ENCODE measurements around the gene PDIA6.
"Not testable (repeated sequence)": the region's sequence is repeated elsewhere in the genome, so short reads cannot be mapped to it uniquely, and the experiment has no call there.

The PDIA6 gene

DNA sequence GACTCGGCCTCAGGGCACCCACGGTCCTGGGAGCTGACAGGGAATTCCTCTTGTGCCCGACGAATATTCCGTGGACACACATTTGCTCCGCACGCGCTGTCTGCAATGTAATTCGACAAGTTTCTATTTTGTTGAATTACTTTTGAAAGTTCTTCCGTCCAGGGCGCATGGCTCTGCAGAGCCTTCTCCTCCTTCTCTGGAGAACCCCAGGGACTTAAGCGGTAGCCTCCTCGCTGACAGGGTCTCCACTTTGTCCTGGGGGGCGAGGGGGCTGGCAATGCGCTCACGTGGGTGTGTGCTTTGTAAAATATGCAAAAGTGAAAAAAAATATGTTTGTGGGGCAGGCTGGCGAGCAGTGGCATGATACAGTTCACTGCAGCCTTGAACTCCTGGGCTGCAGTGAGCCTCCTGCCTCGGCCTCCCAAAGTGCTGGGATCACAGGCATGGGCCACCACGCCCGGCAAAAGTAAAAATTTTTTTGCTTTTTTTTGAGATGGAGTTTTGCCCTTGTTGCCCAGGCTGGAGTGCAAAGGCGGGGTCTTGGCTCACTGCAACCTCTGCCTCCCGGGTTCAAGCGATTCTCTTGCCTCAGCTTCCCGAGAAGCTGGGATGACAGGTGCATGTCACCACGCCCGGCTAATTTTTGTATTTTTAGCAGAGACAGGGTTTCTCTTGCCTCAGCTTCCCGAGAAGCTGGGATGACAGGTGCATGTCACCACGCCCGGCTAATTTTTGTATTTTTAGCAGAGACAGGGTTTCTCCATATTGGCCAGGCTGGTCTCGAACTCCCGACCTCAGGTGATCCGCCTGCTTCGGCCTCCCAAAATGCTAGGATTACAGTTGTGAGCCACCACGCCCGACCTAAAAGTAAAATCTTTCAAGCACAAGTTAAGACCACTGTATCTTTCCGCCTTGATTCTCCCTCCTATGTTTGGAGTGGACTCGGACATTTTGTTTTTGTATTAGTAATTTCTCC lies 866 bp upstream of the PDIA6 start:
- DNase-seq (ENCODE audit: low read depth, low spot score), result not testable (repeated sequence)

DNA sequence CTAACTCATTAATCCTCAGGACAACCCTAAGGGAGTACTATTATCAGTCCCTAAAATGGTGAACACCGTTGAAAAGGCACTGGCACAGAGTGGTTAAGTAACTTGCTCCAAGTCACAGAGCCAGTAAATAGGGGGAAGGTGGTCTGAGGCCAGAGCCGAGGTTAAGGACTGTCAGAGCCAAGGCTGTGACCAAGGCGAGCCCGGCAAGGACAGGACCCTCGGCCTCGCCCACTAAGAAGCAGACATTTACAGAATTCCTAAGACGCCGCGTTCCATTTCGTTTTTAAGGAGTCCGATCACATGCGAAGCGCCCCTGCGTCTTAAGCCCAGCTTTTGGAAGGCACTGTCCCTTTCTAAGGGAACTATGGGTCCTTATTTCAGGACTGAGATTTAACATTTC lies 1.1 kb downstream of the PDIA6 start:
- no peak for DNase-seq (ENCODE audit: low read depth, low spot score)
- peak overlapping the region; percentile 66 for H3K27ac ChIP-seq

More for the DNA sequence above, 866 bp upstream of the PDIA6 start:
- not testable (repeated sequence) for H3K27ac ChIP-seq

- no peak for DNase-seq (ENCODE audit: low read depth, low spot score)
- no peak overlapping the region for H3K27ac ChIP-seq
Measured at GRCh38 chr2:10810202-10811161, 2.1 kb downstream of the PDIA6 start.

DNA sequence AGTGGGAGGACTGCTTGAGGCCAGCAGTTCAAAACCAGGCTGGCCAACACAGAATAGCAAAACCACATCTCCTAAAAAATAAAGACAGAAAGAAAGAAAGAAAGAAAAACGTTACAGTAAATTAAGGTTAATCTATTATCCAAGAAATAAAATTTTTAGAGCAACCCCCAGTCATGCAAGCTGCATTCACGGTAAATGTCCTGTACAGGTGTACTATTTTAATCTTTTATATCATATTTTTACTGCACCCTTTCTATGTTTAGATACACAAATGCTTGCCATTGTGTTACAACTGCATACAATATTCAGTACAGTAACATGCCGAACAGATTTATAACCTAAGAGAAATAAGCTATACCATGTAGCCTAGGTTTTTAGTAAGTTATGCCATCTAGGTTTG lies 6.0 kb downstream of the PDIA6 start:
- H3K27ac ChIP-seq, result no peak overlapping the region
- DNase-seq (ENCODE audit: low read depth, low spot score), result no peak

DNA sequence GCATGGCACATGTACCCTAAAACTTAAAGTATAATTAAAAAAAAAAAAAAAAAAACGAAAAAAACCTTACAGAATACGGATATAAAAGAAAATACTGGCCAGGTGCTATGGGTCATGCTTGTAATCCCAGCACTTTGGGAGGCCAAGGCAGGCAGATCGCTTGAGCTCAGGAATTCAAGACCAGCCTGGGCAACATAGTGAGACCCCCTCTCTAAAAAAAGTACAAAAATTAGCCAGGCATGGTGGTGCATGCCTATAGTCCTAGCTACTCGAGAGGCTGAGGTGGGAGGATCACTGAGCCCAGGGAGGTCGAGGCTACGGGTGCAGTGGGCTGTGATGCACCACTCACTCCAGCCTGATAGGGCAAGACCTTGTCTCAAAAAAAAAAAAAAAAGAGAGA lies 6.6 kb downstream of the PDIA6 start:
- not testable (repeated sequence) for H3K27ac ChIP-seq; DNase-seq (ENCODE audit: low read depth, low spot score)

GRCh38 chr2:10802657-10803056 lies 9.9 kb downstream of the PDIA6 start:
- no peak overlapping the region for H3K27ac ChIP-seq
- DNase-seq (ENCODE audit: low read depth, low spot score), result no peak

- H3K27ac ChIP-seq, result no peak overlapping the region
- DNase-seq (ENCODE audit: low read depth, low spot score), result no peak
Measured at GRCh38 chr2:10800163-10800562, 12.4 kb downstream of the PDIA6 start.

DNA sequence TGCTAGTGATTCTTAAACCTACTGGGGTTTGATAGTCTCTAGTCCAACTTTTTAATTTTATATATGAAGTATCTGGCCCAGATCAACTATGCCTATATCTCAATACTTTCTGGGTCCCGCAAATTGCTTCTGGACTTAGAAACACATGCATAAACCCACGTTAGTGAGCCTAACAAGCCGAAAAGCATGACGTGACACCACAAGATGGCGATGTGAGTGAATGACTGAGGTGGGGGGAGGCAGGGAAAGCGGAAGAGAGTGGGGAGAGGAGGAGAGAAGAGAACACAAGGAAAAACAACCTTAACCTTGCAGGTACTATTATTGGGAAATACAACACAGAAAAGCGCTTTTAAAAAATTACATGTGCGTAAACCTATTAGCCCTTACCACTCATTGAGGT lies 13.8 kb downstream of the PDIA6 start:
- DNase-seq (ENCODE audit: low read depth, low spot score), result no peak
- no peak overlapping the region for H3K27ac ChIP-seq

- no peak overlapping the region for H3K27ac ChIP-seq
- DNase-seq (ENCODE audit: low read depth, low spot score), result no peak
Measured at GRCh38 chr2:10796703-10797102, 15.9 kb downstream of the PDIA6 start.

DNA sequence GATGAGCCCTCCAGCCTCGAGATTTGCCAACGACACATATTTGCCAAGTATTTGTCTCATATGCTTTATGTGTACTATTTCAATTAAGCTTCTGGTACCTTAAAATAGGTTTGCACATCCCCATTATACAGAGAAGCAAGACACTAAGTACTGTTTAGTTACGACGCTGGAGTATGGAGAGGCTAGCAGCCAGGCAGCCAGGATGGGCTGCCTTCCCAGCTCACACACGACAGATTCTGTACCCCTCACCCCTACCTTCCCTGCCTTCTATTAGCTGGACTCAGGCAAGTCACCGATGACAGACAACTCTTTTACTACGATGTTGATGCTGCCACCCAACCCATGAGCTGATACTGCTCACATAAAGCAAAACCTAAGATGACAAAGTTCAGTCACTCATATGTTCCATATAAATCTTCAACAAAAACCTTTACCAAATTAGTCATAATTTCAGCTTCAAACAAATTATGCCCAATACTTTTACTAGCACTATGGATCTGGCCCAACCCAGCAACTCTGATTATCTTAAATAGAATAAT lies 17.0 kb downstream of the PDIA6 start:
- DNase-seq (ENCODE audit: low read depth, low spot score), result no peak

DNA sequence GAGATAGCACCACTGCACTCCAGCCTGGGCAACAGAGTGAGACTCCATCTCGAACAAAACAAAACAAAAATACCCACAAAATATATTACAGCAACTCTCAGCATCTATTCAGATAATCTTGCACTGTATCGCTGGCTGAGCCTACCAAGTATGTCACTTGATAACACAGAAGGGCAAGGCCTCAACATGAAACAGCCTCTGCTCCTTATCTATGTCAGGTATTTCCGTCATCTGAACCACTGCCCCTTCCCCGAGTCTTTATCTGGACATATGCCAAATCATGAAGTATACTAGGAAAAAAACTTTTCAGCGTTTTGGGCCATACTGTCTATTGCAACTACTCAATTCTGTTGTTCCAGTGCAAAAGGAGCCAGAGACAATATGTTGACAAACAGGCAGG lies 17.7 kb downstream of the PDIA6 start:
- no peak for DNase-seq (ENCODE audit: low read depth, low spot score)
- H3K27ac ChIP-seq, result no peak overlapping the region

More for the DNA sequence above, 17.0 kb downstream of the PDIA6 start:
- no peak overlapping the region for H3K27ac ChIP-seq

DNA sequence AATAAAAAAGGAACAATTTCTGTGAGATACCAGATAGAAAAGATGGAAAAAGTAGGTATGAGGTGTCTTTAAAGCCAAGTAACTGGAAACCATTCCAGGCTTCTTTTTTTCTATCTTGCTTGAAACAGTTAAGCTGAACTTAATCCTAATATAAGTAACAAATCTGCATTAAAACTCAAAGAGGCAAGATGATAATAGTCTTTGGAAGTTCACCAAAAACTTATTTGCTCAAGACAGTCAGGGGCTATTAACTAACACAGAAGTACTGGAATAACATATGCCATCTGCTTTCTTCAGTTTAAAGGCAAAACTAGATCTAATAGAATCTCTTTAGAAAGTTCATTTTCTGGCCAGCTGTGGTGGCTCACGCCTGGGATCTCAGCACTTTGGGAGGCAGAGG lies 18.8 kb downstream of the PDIA6 start:
- H3K27ac ChIP-seq, result no peak overlapping the region
- no peak for DNase-seq (ENCODE audit: low read depth, low spot score)

DNA sequence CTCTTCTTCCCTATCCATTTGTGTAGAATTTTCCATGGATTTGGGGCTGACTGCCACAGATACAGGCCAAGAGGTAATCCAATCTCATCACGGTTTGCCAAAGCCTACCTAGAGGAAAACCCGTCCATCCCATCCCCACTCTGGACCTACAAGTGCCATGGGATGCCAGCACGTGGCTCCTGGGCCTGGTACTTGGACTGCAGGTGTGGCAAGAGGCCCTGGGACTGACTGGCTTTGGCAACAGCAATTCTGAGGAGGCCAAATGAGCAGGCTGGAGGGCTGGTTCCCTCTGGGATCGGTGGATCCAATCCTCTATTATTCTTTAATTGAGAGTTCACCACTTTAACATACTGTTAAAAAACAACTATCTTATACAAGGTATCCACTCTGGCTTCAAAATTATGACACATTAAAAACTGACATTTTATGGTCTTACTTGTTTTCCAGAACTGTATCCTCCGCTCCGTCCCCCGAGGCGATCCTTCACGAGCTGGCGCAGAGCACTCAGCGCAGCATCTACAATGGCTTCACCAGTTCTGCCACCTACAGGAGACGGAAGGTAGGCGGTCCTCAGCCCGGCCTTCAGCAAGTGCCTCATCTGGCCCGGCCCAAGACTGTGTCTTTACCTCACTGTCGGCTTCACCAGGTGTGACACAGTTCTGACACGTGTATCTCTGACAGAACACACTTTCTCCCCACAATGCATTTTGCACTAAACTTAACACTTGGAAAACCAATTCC lies 19.8 kb downstream of the PDIA6 start:
- no peak overlapping the region for H3K27ac ChIP-seq
- DNase-seq (ENCODE audit: low read depth, low spot score), result no peak

- no peak overlapping the region for H3K27ac ChIP-seq
- no peak for DNase-seq (ENCODE audit: low read depth, low spot score)
Measured at GRCh38 chr2:10792001-10792634, 20.5 kb downstream of the PDIA6 start.

- no peak for DNase-seq (ENCODE audit: low read depth, low spot score)
- H3K27ac ChIP-seq, result no peak overlapping the region
Measured at GRCh38 chr2:10790228-10790973, 22.2 kb downstream of the PDIA6 start.

DNA sequence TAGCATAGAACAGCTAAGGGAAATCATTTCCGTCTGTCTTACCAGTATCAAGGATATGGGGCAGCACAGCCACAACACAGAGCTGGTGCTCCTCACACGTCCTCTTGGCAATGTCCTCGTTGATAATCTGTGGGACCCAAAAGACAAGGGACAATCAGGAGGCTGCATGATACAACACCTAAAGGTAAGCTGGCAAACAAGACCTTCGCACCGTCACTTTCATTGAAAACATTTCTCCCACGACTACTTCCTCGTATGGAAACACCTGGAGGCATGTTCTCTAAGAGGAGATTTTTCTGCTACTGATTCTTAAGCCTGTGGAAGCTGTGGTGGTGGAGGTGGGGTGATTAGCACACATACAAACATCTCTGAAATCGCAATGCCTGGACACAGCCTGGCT lies 23.7 kb downstream of the PDIA6 start:
- H3K27ac ChIP-seq, result no peak overlapping the region
- DNase-seq (ENCODE audit: low read depth, low spot score), result no peak

GRCh38 chr2:10787176-10787968 lies 25.2 kb downstream of the PDIA6 start:
- no peak overlapping the region for H3K27ac ChIP-seq
- DNase-seq (ENCODE audit: low read depth, low spot score), result no peak
